Fibroblast of lung (primary cell): Measurements from ENCODE around the gene TOM1. TPM values are rescaled to one million over a fixed set of nuclear protein-coding genes. Genes with fewer than 3 reads are reported as not detected.

Source experiments
- DNase-seq, 2 donors: peaks; one replicate each; pipeline versions ENCODE4 v3.0.0 to v3.0.0-alpha.2; 2010; ENCODE audit warnings: low read depth in 2 of 2
- H2AFZ ChIP-seq: 2 replicates; pipeline ENCODE4 v1.5.1; 2012; ENCODE audit warnings: low read length, control low read depth, inconsistent platforms
- H3K27ac ChIP-seq: 2 replicates; pipeline ENCODE4 v1.5.1; 2011; ENCODE audit warnings: low read length, control low read depth; ENCODE audit not compliant: insufficient read depth
- H3K27me3 ChIP-seq: 2 replicates; pipeline ENCODE4 v1.5.1; 2011; ENCODE audit warnings: mild to moderate bottlenecking, low read length; ENCODE audit not compliant: control insufficient read depth, insufficient read depth
- H3K36me3 ChIP-seq: 2 replicates; pipeline ENCODE4 v1.5.1; 2011; ENCODE audit warnings: low read length; ENCODE audit not compliant: control insufficient read depth, insufficient read depth
- H3K4me1 ChIP-seq: 2 replicates; pipeline ENCODE4 v1.5.1; 2011; ENCODE audit warnings: low read length; ENCODE audit not compliant: control insufficient read depth, insufficient read depth; ENCODE audit errors: extremely low read depth
- H3K4me2 ChIP-seq: 2 replicates; pipeline ENCODE4 v1.5.1; 2011; ENCODE audit warnings: low read length, control low read depth; ENCODE audit not compliant: insufficient read depth; ENCODE audit errors: extremely low read depth
- H3K4me3 ChIP-seq, 4 experiments: fragments of 200-600 bp in 1 of 4; sonication (generic) in 1 of 4; replicated peaks in 1 of 4; 2 replicates each; pipeline ENCODE4 v1.5.1; 2011 to 2016; ENCODE audit warnings: low read length in 4 of 4, low read depth in 3 of 4, mild to moderate bottlenecking in 3 of 4, control low read depth in 2 of 4, inconsistent platforms in 1 of 4, mixed read lengths in 1 of 4; ENCODE audit not compliant: insufficient read depth in 1 of 4; ENCODE audit errors: control extremely low read depth in 1 of 4
- H3K79me2 ChIP-seq: 2 replicates; pipeline ENCODE4 v1.5.1; 2012; ENCODE audit warnings: mild to moderate bottlenecking, low read length, inconsistent platforms; ENCODE audit not compliant: control insufficient read depth, insufficient read depth
- H3K9ac ChIP-seq: 2 replicates; pipeline ENCODE4 v1.5.1; 2011; ENCODE audit warnings: mild to moderate bottlenecking, low read length, control low read depth; ENCODE audit not compliant: insufficient read depth
- H3K9me3 ChIP-seq: 2 replicates; pipeline ENCODE4 v1.5.1; 2012; ENCODE audit warnings: low read depth, low read length; ENCODE audit not compliant: control insufficient read depth, insufficient read depth
- H4K20me1 ChIP-seq: 2 replicates; pipeline ENCODE4 v1.5.1; 2011; ENCODE audit warnings: low read length; ENCODE audit not compliant: control insufficient read depth, insufficient read depth; ENCODE audit errors: extremely low read depth
- CTCF ChIP-seq, 2 donors: IDR thresholded peaks in 1 of 2; conservative IDR thresholded peaks in 1 of 2; 1 replicate in 1 of 2; 2 replicates in 1 of 2; pipeline ENCODE4 v1.5.1; 2011 to 2012; ENCODE audit warnings: low read length in 2 of 2, control low read depth in 1 of 2, inconsistent platforms in 1 of 2, low read depth in 1 of 2, mild to moderate bottlenecking in 1 of 2
- EZH2 ChIP-seq: IDR thresholded peaks from 2 replicates; pipeline ENCODE4 v1.5.1; 2012; ENCODE audit warnings: low read length, control low read depth, mild to moderate bottlenecking; ENCODE audit errors: missing control alignments
- polyA plus RNA-seq, 2 donors: library from polyadenylated mRNA; depleted of rRNA in 1 of 2; stranded (reverse) in 1 of 2; unstranded in 1 of 2; fragments of >200 nt; gene quantifications; 2 replicates each; pipeline ENCODE4 v1.2.1, GENCODE V29; 2011 to 2012; ENCODE audit warnings: missing spikeins in 1 of 2
- total RNA-seq: library from RNA; depleted of rRNA; stranded (reverse); fragments of >200 nt; gene quantifications from 2 replicates; pipeline ENCODE4 v1.2.1, GENCODE V29; 2014

TOM1 gene
- total and polyA plus RNA-seq, 2 donors (not counting 1 experiment from before 2014, with no cell fraction given): 30.9 to 51.6 TPM

- Histone ChIP-seq H3K36me3 (peaks cover 4% of the 10 kb centered on the region), H3K9me3 (no peaks in the 10 kb centered on the region), H3K79me2 (peaks cover 12% of the 10 kb centered on the region), H3K27ac (no peak overlapping the region), H3K27me3 (no peaks in the 10 kb centered on the region), H2AFZ (no peak overlapping the region), H3K4me3 (no peak overlapping the region), H4K20me1 (peaks cover 2% of the 10 kb centered on the region), H3K4me1 (peaks cover 21% of the 10 kb centered on the region), H3K9ac (no peak overlapping the region), H3K4me2 (no peak overlapping the region)
- TF ChIP-seq CTCF (conservative IDR thresholded peaks at IDR 0.05 in 1 of 2, IDR thresholded peaks at IDR 0.05 in 1 of 2; ENCODE audit: low read depth in 1 of 2, low read length in 2 of 2) (no peak), EZH2 (no peak)
- no peak for DNase-seq
These were observed 17.1 kb downstream of the TOM1 start for GRCh38 chr22:35316751-35317150.

- H4K20me1 ChIP-seq: peaks cover 2% of the 10 kb centered on the region
These were observed 18.1 kb downstream of the TOM1 start for GRCh38 chr22:35317680-35318290.

More at GRCh38 chr22:35317680-35318290, 18.1 kb downstream of the TOM1 start:
- Histone ChIP-seq H3K4me2 (no peak overlapping the region), H3K4me3 (no peak overlapping the region), H3K27me3 (no peaks in the 10 kb centered on the region), H3K4me1 (peaks cover 14% of the 10 kb centered on the region), H3K9ac (no peak overlapping the region), H3K27ac (no peak overlapping the region), H3K36me3 (peaks cover 4% of the 10 kb centered on the region), H3K79me2 (peaks cover 12% of the 10 kb centered on the region), H2AFZ (no peak overlapping the region), H3K9me3 (no peaks in the 10 kb centered on the region)
- no peak for DNase-seq
- TF ChIP-seq EZH2 (no peak), CTCF (conservative IDR thresholded peaks at IDR 0.05 in 1 of 2, IDR thresholded peaks at IDR 0.05 in 1 of 2; ENCODE audit: low read depth in 1 of 2, low read length in 2 of 2) (no peak)
